T-helper 1 cell treated with Interleukin-12 subunit alpha and Interleukin-12 subunit beta and Interleukin-4 antibody, amounts not matched to agents 30 μg/mL and 1 μg/mL, for 36 hours (primary cell): Measurements from ENCODE around the gene SAMD9.
A peak's percentile ranks its signal among the peaks of the same experiment; 100 is the strongest.

ENCODE experiments used
- H3K27ac Mint-ChIP-seq: one replicate; pipeline ENCODE4 v1.8.0; 2021; ENCODE audit warnings: mild to moderate bottlenecking, mixed read lengths
- H3K27me3 Mint-ChIP-seq: one replicate; pipeline ENCODE4 v1.8.0; 2021; ENCODE audit warnings: low read depth, mixed read lengths
- H3K36me3 Mint-ChIP-seq: one replicate; pipeline ENCODE4 v1.8.0; 2021; ENCODE audit warnings: low read depth, mixed read lengths
- H3K4me1 Mint-ChIP-seq: one replicate; pipeline ENCODE4 v1.8.0; 2021; ENCODE audit warnings: low read depth, mixed read lengths
- H3K4me3 Mint-ChIP-seq: one replicate; pipeline ENCODE4 v1.8.0; 2021; ENCODE audit warnings: mild to moderate bottlenecking, moderate library complexity, mixed read lengths
- H3K9me3 Mint-ChIP-seq: one replicate; pipeline ENCODE4 v1.8.0; 2021; ENCODE audit warnings: mixed read lengths

Gene SAMD9

GRCh38 chr7:93117852-93118530, at the start of gene SAMD9:
Gene SAMD9, minus strand, starts transcription at chr7:93117979. Its CDS starts 11,882 bp downstream, at chr7:93106097.
- H3K4me3 Mint-ChIP-seq, result peak within 1 kb of the TSS; percentile 89
- peaks cover 73% of the 10 kb centered on the region for H3K36me3 Mint-ChIP-seq
- peaks cover 47% of the 10 kb centered on the region for H3K4me1 Mint-ChIP-seq
- peak within 1 kb of the TSS; percentile 82 for H3K27ac Mint-ChIP-seq
- H3K9me3 Mint-ChIP-seq, result peaks cover 36% of the 10 kb centered on the region
- no peaks in the 10 kb centered on the region for H3K27me3 Mint-ChIP-seq

GRCh38 chr7:93165447-93165846, 47.7 kb upstream of the SAMD9 start:
- Mint-ChIP-seq H3K27ac (no peak overlapping the region), H3K9me3 (peaks cover 34% of the 10 kb centered on the region), H3K36me3 (peaks cover 16% of the 10 kb centered on the region), H3K27me3 (peaks cover 4% of the 10 kb centered on the region), H3K4me1 (peaks cover 3% of the 10 kb centered on the region), H3K4me3 (no peak overlapping the region)

GRCh38 chr7:93164766-93165165, 47.0 kb upstream of the SAMD9 start:
- Mint-ChIP-seq H3K9me3 (peaks cover 34% of the 10 kb centered on the region), H3K4me1 (peaks cover 3% of the 10 kb centered on the region), H3K36me3 (peaks cover 16% of the 10 kb centered on the region), H3K27ac (no peak overlapping the region), H3K4me3 (no peak overlapping the region), H3K27me3 (peaks cover 4% of the 10 kb centered on the region)

GRCh38 chr7:93161181-93161762, 43.5 kb upstream of the SAMD9 start:
- Mint-ChIP-seq H3K27me3 (no peaks in the 10 kb centered on the region), H3K4me3 (no peak overlapping the region), H3K27ac (no peak overlapping the region), H3K9me3 (peaks cover 23% of the 10 kb centered on the region), H3K4me1 (peaks cover 8% of the 10 kb centered on the region), H3K36me3 (peaks cover 7% of the 10 kb centered on the region)

GRCh38 chr7:93160410-93160809, 42.6 kb upstream of the SAMD9 start:
- no peak overlapping the region for H3K27ac Mint-ChIP-seq
- peaks cover 6% of the 10 kb centered on the region for H3K4me1 Mint-ChIP-seq

GRCh38 chr7:93159490-93159889, 41.7 kb upstream of the SAMD9 start:
- Mint-ChIP-seq H3K4me1 (peaks cover 5% of the 10 kb centered on the region), H3K27me3 (no peaks in the 10 kb centered on the region), H3K9me3 (peaks cover 23% of the 10 kb centered on the region), H3K4me3 (no peak overlapping the region), H3K36me3 (peaks cover 10% of the 10 kb centered on the region), H3K27ac (no peak overlapping the region)

More at GRCh38 chr7:93160410-93160809, 42.6 kb upstream of the SAMD9 start:
- Mint-ChIP-seq H3K9me3 (peaks cover 23% of the 10 kb centered on the region), H3K27me3 (no peaks in the 10 kb centered on the region), H3K4me3 (no peak overlapping the region), H3K36me3 (peaks cover 10% of the 10 kb centered on the region)

GRCh38 chr7:93156884-93157283, 39.1 kb upstream of the SAMD9 start:
- Mint-ChIP-seq H3K4me3 (no peak overlapping the region), H3K27me3 (no peaks in the 10 kb centered on the region), H3K4me1 (peaks cover 5% of the 10 kb centered on the region), H3K36me3 (peaks cover 2% of the 10 kb centered on the region), H3K9me3 (peaks cover 13% of the 10 kb centered on the region), H3K27ac (no peak overlapping the region)

- Mint-ChIP-seq H3K4me3 (no peak overlapping the region), H3K36me3 (peaks cover 29% of the 10 kb centered on the region), H3K4me1 (peaks cover 31% of the 10 kb centered on the region), H3K9me3 (no peaks in the 10 kb centered on the region), H3K27ac (no peak overlapping the region), H3K27me3 (no peaks in the 10 kb centered on the region)
Observed at GRCh38 chr7:93150200-93150835, 32.5 kb upstream of the SAMD9 start.

- peak overlapping the region; percentile 96 for H3K27ac Mint-ChIP-seq
Observed at GRCh38 chr7:93148727-93149126, 30.9 kb upstream of the SAMD9 start.

GRCh38 chr7:93148144-93148543, 30.4 kb upstream of the SAMD9 start, which contains the start of gene SAMD9L:
Gene SAMD9L, minus strand, starts transcription at chr7:93148385. Its CDS starts 12,414 bp downstream, at chr7:93135971.
- H3K36me3 Mint-ChIP-seq, result peaks cover 35% of the 10 kb centered on the region
- peak within 1 kb of the TSS; percentile 96 for H3K27ac Mint-ChIP-seq
- peaks cover 40% of the 10 kb centered on the region for H3K4me1 Mint-ChIP-seq
- peaks cover 4% of the 10 kb centered on the region for H3K9me3 Mint-ChIP-seq
- no peaks in the 10 kb centered on the region for H3K27me3 Mint-ChIP-seq
- peak within 1 kb of the TSS; percentile 96 for H3K4me3 Mint-ChIP-seq

More at GRCh38 chr7:93148727-93149126, 30.9 kb upstream of the SAMD9 start:
- Mint-ChIP-seq H3K4me3 (peak overlapping the region; percentile 81), H3K4me1 (peaks cover 35% of the 10 kb centered on the region), H3K9me3 (no peaks in the 10 kb centered on the region), H3K27me3 (no peaks in the 10 kb centered on the region), H3K36me3 (peaks cover 35% of the 10 kb centered on the region)

GRCh38 chr7:93147363-93147762, 29.6 kb upstream of the SAMD9 start:
- Mint-ChIP-seq H3K9me3 (peaks cover 4% of the 10 kb centered on the region), H3K4me3 (peak overlapping the region; percentile 96), H3K4me1 (peaks cover 42% of the 10 kb centered on the region), H3K36me3 (peaks cover 35% of the 10 kb centered on the region), H3K27me3 (no peaks in the 10 kb centered on the region), H3K27ac (peak overlapping the region; percentile 83)

GRCh38 chr7:93146472-93147141, 28.8 kb upstream of the SAMD9 start:
- Mint-ChIP-seq H3K36me3 (peaks cover 35% of the 10 kb centered on the region), H3K4me1 (peaks cover 42% of the 10 kb centered on the region), H3K9me3 (peaks cover 4% of the 10 kb centered on the region), H3K27ac (peak overlapping the region; percentile 83), H3K4me3 (peak overlapping the region; percentile 96), H3K27me3 (no peaks in the 10 kb centered on the region)

GRCh38 chr7:93146036-93146435, 28.3 kb upstream of the SAMD9 start:
- peaks cover 35% of the 10 kb centered on the region for H3K36me3 Mint-ChIP-seq
- peaks cover 4% of the 10 kb centered on the region for H3K9me3 Mint-ChIP-seq
- peak overlapping the region; percentile 77 for H3K27ac Mint-ChIP-seq
- peaks cover 42% of the 10 kb centered on the region for H3K4me1 Mint-ChIP-seq
- no peaks in the 10 kb centered on the region for H3K27me3 Mint-ChIP-seq
- peak overlapping the region; percentile 96 for H3K4me3 Mint-ChIP-seq

GRCh38 chr7:93145354-93145753, 27.6 kb upstream of the SAMD9 start:
- Mint-ChIP-seq H3K27me3 (no peaks in the 10 kb centered on the region), H3K9me3 (peaks cover 4% of the 10 kb centered on the region), H3K36me3 (peaks cover 35% of the 10 kb centered on the region), H3K4me1 (peaks cover 42% of the 10 kb centered on the region), H3K4me3 (peak overlapping the region; percentile 96), H3K27ac (no peak overlapping the region)
